ENCODE data around the gene ATF7. TPM values are rescaled to one million over a fixed set of nuclear protein-coding genes. Genes with fewer than 3 reads are reported as not detected.
A peak's percentile ranks its signal among the peaks of the same experiment; 100 is the strongest.

Gene ATF7
- total RNA-seq, 4 donors from 2014 or later = 25.6 to 38.0 (median 29.8) TPM

GRCh38 chr12:53508534-53509170 lies 117.5 kb downstream of the ATF7 start:
- H3K27me3 ChIP-seq = no peaks in the 10 kb centered on the region
- peak; percentile 86 to 96 (median 91) for DNase-seq
- H3K4me1 ChIP-seq = peaks cover 0 to 4% (median 0%) of the 10 kb centered on the region in 4 donors
- H3K4me3 ChIP-seq = no peak overlapping the region
- TF ChIP-seq POLR2A (IDR thresholded peaks at IDR 0.05) (no peak), CTCF (IDR thresholded peaks at IDR 0.05) (peak; percentile 78 to 95 (median 92))
- peaks cover 0 to 54% (median 0%) of the 10 kb centered on the region in 3 donors for H3K36me3 ChIP-seq
- peak overlapping the region in 2 of 4 donors; percentile 39 to 49 for H3K27ac ChIP-seq
- H3K9me3 ChIP-seq = no peaks in the 10 kb centered on the region

- no peak for TF ChIP-seq POLR2A (IDR thresholded peaks at IDR 0.05)
- TF ChIP-seq CTCF (IDR thresholded peaks at IDR 0.05) = no peak
- DNase-seq = no peak
- Histone ChIP-seq H3K9me3 (no peaks in the 10 kb centered on the region), H3K27me3 (no peaks in the 10 kb centered on the region), H3K36me3 (peaks cover 0 to 43% (median 0%) of the 10 kb centered on the region in 3 donors), H3K27ac (no peak overlapping the region), H3K4me3 (no peak overlapping the region), H3K4me1 (peaks cover 0 to 4% (median 0%) of the 10 kb centered on the region in 4 donors)
These were observed 118.6 kb downstream of the ATF7 start for GRCh38 chr12:53507603-53507885.

GRCh38 chr12:53506881-53507602 lies 119.1 kb downstream of the ATF7 start, which contains the start of gene NPFF:
Gene NPFF, minus strand, starts transcription at chr12:53507484. Its CDS starts 10 bp downstream, at chr12:53507474.
- Histone ChIP-seq H3K27me3 (no peaks in the 10 kb centered on the region), H3K27ac (no peak within 1 kb of the TSS), H3K36me3 (peaks cover 0 to 38% (median 0%) of the 10 kb centered on the region in 3 donors), H3K4me3 (no peak within 1 kb of the TSS), H3K4me1 (peaks cover under 1 to 9% (median 2%) of the 10 kb centered on the region in 4 donors), H3K9me3 (no peaks in the 10 kb centered on the region)
- TF ChIP-seq POLR2A (IDR thresholded peaks at IDR 0.05) (no peak), CTCF (IDR thresholded peaks at IDR 0.05) (no peak)
- DNase-seq = no peak

GRCh38 chr12:53506450-53506785 lies 119.8 kb downstream of the ATF7 start:
- Histone ChIP-seq H3K4me3 (no peak overlapping the region), H3K36me3 (peaks cover 0 to 34% (median 0%) of the 10 kb centered on the region in 3 donors), H3K9me3 (no peaks in the 10 kb centered on the region), H3K27ac (no peak overlapping the region), H3K27me3 (no peaks in the 10 kb centered on the region), H3K4me1 (peaks cover 5 to 14% (median 8%) of the 10 kb centered on the region in 4 donors)
- TF ChIP-seq POLR2A (IDR thresholded peaks at IDR 0.05) = no peak
- no peak for TF ChIP-seq CTCF (IDR thresholded peaks at IDR 0.05)
- no peak for DNase-seq

- no peak for DNase-seq
- Histone ChIP-seq H3K36me3 (peaks cover 0 to 30% (median 0%) of the 10 kb centered on the region in 3 donors), H3K27me3 (no peaks in the 10 kb centered on the region), H3K4me1 (peaks cover 5 to 14% (median 8%) of the 10 kb centered on the region in 4 donors), H3K27ac (no peak overlapping the region), H3K4me3 (no peak overlapping the region), H3K9me3 (no peaks in the 10 kb centered on the region)
- TF ChIP-seq POLR2A (IDR thresholded peaks at IDR 0.05) (no peak), CTCF (IDR thresholded peaks at IDR 0.05) (no peak)
These were observed 120.4 kb downstream of the ATF7 start for GRCh38 chr12:53505555-53506449.
